Measurements from ENCODE around the gene RAMP1. TPM values are rescaled to one million over a fixed set of nuclear protein-coding genes. Genes with fewer than 3 reads are reported as not detected.

The RAMP1 gene
- total and polyA plus RNA-seq, 2 of the 4 experiments (the other 2 are of a cell fraction): 15.8 to 77.1 TPM

- no peak for DNase-seq
- Histone ChIP-seq H3K18ac (ENCODE audit: low read depth, low read length) (no peak overlapping the region), H3K9ac (ENCODE audit: low read depth, low read length) (no peak overlapping the region), H3K27me3 (ENCODE audit: control insufficient read depth, insufficient read depth, low read length) (no peaks in the 10 kb centered on the region), H2BK15ac (ENCODE audit: low read depth, low read length) (no peak overlapping the region), H3K9me3 (ENCODE audit: control insufficient read depth, insufficient read depth, low read length) (peaks cover 2% of the 10 kb centered on the region), H3K9me1 (ENCODE audit: insufficient read depth, low read length) (no peaks in the 10 kb centered on the region), H3K4ac (ENCODE audit: low read depth, low read length) (no peak overlapping the region), H4K8ac (ENCODE audit: low read depth in 2 of 2, low read length in 2 of 2) (no peak overlapping the region), H3K23ac (ENCODE audit: low read depth, low read length) (no peak overlapping the region), H2BK20ac (ENCODE audit: low read depth, low read length) (no peak overlapping the region), H3K56ac (ENCODE audit: extremely low read depth, insufficient read depth, low read length) (no peak overlapping the region), H3K79me1 (ENCODE audit: low read depth in 1 of 2, low read length in 2 of 2) (no peaks in the 10 kb centered on the region), H3K4me1 (ENCODE audit: control insufficient read depth, insufficient read depth, low read length) (no peaks in the 10 kb centered on the region), H4K91ac (ENCODE audit: insufficient read depth, low read depth, low read length) (no peak overlapping the region), H2BK5ac (ENCODE audit: low read depth, low read length, poor library complexity, severe bottlenecking) (no peak overlapping the region), H4K5ac (ENCODE audit: low read depth, low read length) (no peak overlapping the region), H3K27ac (ENCODE audit: insufficient read depth, low read length) (no peak overlapping the region), H3K14ac (replicated peaks; ENCODE audit: low read depth, low read length) (no peak overlapping the region), H3K36me3 (ENCODE audit: control insufficient read depth, insufficient read depth, low read length) (no peaks in the 10 kb centered on the region), H2BK120ac (ENCODE audit: low read depth, low read length) (no peak overlapping the region), H3K4me2 (ENCODE audit: low read depth, low read length) (no peak overlapping the region), H2AK5ac (ENCODE audit: low read depth, low read length) (no peak overlapping the region), H2AFZ (replicated peaks; ENCODE audit: low read length, poor library complexity) (no peak overlapping the region), H2AK9ac (replicated peaks; ENCODE audit: low read depth, low read length, poor library complexity) (no peak overlapping the region), H4K20me1 (ENCODE audit: insufficient read depth, low read length) (no peaks in the 10 kb centered on the region), H3K4me3 (ENCODE audit: insufficient read depth, low read depth, low read length) (no peak overlapping the region)
- dilution Hi-C loops (cut with HindIII; ENCODE audit: low sequenced_read_pairs, unreplicated experiment): no loop called here
- in situ Hi-C loops (cut with MboI; ENCODE audit: low sequenced_read_pairs): no loop called here
- 89% methylated on average over 15 of the region's 28 CpGs; no CpG with 5 or more reads in 1 of the 2 experiments for WGBS, 2 experiments (ENCODE audit: extremely low coverage in 2 of 2, insufficient read length in 1 of 2)
- BruUV-seq (replicated peaks): no TSS peak
- ATAC-seq (ENCODE audit: low read depth): no peak
- POLR2A ChIA-PET (ENCODE audit: unreplicated experiment): no interaction called here
- CTCF ChIA-PET: no interaction called here
- intact Hi-C loops (cut with micrococcal nuclease): no loop called here
- TF ChIP-seq FOS (IDR thresholded peaks at IDR 0.05; ENCODE audit: low read depth, low read length) (no peak), USF2 (IDR thresholded peaks at IDR 0.05; ENCODE audit: low read depth, low read length) (no peak), RFX5 (IDR thresholded peaks at IDR 0.05; ENCODE audit: low read depth, low read length) (no peak), RCOR1 (IDR thresholded peaks at IDR 0.05; ENCODE audit: insufficient replicate concordance, low read length) (no peak), MAZ (IDR thresholded peaks at IDR 0.05; ENCODE audit: borderline replicate concordance, low read depth, low read length) (no peak), MXI1 (IDR thresholded peaks at IDR 0.05; ENCODE audit: borderline replicate concordance, low read depth, low read length) (no peak), NFE2L2 (IDR thresholded peaks at IDR 0.05; ENCODE audit: low read depth, low read length) (no peak), SMC3 (IDR thresholded peaks at IDR 0.05; ENCODE audit: low read depth, low read length) (no peak), CTCF (conservative IDR thresholded peaks at IDR 0.05; ENCODE audit: low read depth, low read length) (no peak), CEBPB (IDR thresholded peaks at IDR 0.05; ENCODE audit: low read depth, low read length) (no peak), RAD21 (IDR thresholded peaks at IDR 0.05; ENCODE audit: low read length) (no peak)
Observed at GRCh38 chr2:237912271-237913192, 53.1 kb downstream of the RAMP1 start.
